Activated B cell treated with CpG ODN at 0.5 μM for 24 hours (primary cell): Measurements from ENCODE around the gene GPR55. TPM values are rescaled to one million over a fixed set of nuclear protein-coding genes. Genes with fewer than 3 reads are reported as not detected.

Experiments used
- ATAC-seq: fragments of 200-7000 bp; cut with Tn5 transposase; one replicate; pipeline ENCODE4 v1.10.0; 2021; ENCODE audit warnings: low read depth, mild to moderate bottlenecking, moderate library complexity
- CTCF ChIA-PET: fragments of 350-600 bp; sonication (Branson Sonifier 250); formaldehyde crosslinking; loops from one replicate; lab custom pipeline; 2021; ENCODE audit warnings: antibody characterized with exemption; lab: Charles Lee
- POLR2A ChIA-PET: fragments of 350-600 bp; sonication (Branson Sonifier 250); formaldehyde crosslinking; loops from one replicate; lab custom pipeline; 2021; ENCODE audit warnings: antibody characterized with exemption; lab: Charles Lee
- DNase-seq: peaks from one replicate; pipeline ENCODE4 v3.0.0; 2022
- H3K27ac Mint-ChIP-seq: one replicate; pipeline ENCODE4 v1.8.0; 2020; ENCODE audit warnings: mixed read lengths
- H3K27me3 Mint-ChIP-seq: one replicate; pipeline ENCODE4 v1.8.0; 2021; ENCODE audit warnings: mixed read lengths
- H3K36me3 Mint-ChIP-seq: one replicate; pipeline ENCODE4 v1.8.0; 2021; ENCODE audit warnings: low read depth, mixed read lengths
- H3K4me1 Mint-ChIP-seq: one replicate; pipeline ENCODE4 v1.8.0; 2021; ENCODE audit warnings: mixed read lengths
- H3K4me3 Mint-ChIP-seq: one replicate; pipeline ENCODE4 v1.8.0; 2020; ENCODE audit warnings: mild to moderate bottlenecking, mixed read lengths
- H3K9me3 Mint-ChIP-seq: one replicate; pipeline ENCODE4 v1.8.0; 2020; ENCODE audit warnings: mixed read lengths
- CTCF ChIP-seq: fragments of 200-600 bp; IDR thresholded peaks from one replicate; pipeline ENCODE4 v1.8.0; 2022; ENCODE audit warnings: antibody characterized with exemption, mild to moderate bottlenecking
- intact Hi-C: fragments of 100-400 bp; cut with micrococcal nuclease; formaldehyde crosslinking; loops from one replicate; pipeline ENCODE4 v1.15.1; 2024
- total RNA-seq: library from RNA; stranded (reverse); gene quantifications from 2 replicates; pipeline ENCODE4 v1.2.3, GENCODE V29; 2022

The GPR55 gene
- total RNA-seq, 1 donor from 2014 or later = 6.3 TPM

- no peaks in the 10 kb centered on the region for H3K9me3 Mint-ChIP-seq
- no peak overlapping the region for H3K27ac Mint-ChIP-seq
- no peaks in the 10 kb centered on the region for H3K27me3 Mint-ChIP-seq
- TF ChIP-seq CTCF = no peak
- H3K36me3 Mint-ChIP-seq = no peaks in the 10 kb centered on the region
- ChIA-PET CTCF (interaction anchor here (0.7 to 9.8 kb wide), 2 partner anchors 16 to 89 kb away, joined by 3 to 97 read pairs; no protein-coding TSS in a partner anchor), POLR2A (interaction anchor here (1.5 kb wide), 1 partner anchor 32 kb away, joined by 4 read pairs; the partner anchor contains the start of gene ITM2C)
- DNase-seq = no peak
- intact Hi-C loops = no loop called here
- no peak overlapping the region for H3K4me3 Mint-ChIP-seq
- peaks cover 41% of the 10 kb centered on the region for H3K4me1 Mint-ChIP-seq
- no peak for ATAC-seq
Observed at GRCh38 chr2:230896346-230897115, 28.5 kb downstream of the GPR55 start.

GRCh38 chr2:230895536-230896345, 29.3 kb downstream of the GPR55 start:
- H3K4me1 Mint-ChIP-seq = peaks cover 46% of the 10 kb centered on the region
- TF ChIP-seq CTCF = no peak
- no peaks in the 10 kb centered on the region for H3K27me3 Mint-ChIP-seq
- DNase-seq (peak; percentile 12), ATAC-seq (no peak)
- H3K9me3 Mint-ChIP-seq = no peaks in the 10 kb centered on the region
- peak overlapping the region; percentile 8 for H3K4me3 Mint-ChIP-seq
- no peaks in the 10 kb centered on the region for H3K36me3 Mint-ChIP-seq
- ChIA-PET CTCF (interaction anchor here (9.8 kb wide), 1 partner anchor 90 kb away, joined by 97 read pairs; no protein-coding TSS in a partner anchor), POLR2A (interaction anchor here (1.5 kb wide), 1 partner anchor 31 kb away, joined by 4 read pairs; the partner anchor contains the start of gene ITM2C)
- intact Hi-C loops = loop anchor here (2.0 kb wide), 1 partner anchor 23 kb away; no protein-coding TSS in a partner anchor
- H3K27ac Mint-ChIP-seq = peak overlapping the region; percentile 46

- CTCF ChIA-PET = interaction anchor here (0.8 kb wide), 2 partner anchors 36 to 70 kb away, joined by 3 read pairs; no protein-coding TSS in a partner anchor
- Mint-ChIP-seq H3K4me3 (peak overlapping the region; percentile 37), H3K4me1 (peaks cover 50% of the 10 kb centered on the region), H3K27me3 (peaks cover 3% of the 10 kb centered on the region), H3K36me3 (no peaks in the 10 kb centered on the region), H3K27ac (peak overlapping the region; percentile 46), H3K9me3 (no peaks in the 10 kb centered on the region)
- POLR2A ChIA-PET = interaction anchor here (0.9 to 2.2 kb wide), 2 partner anchors 16 to 19 kb away, joined by 3 to 9 read pairs; no protein-coding TSS in a partner anchor
- intact Hi-C loops = loop anchor here (2.0 kb wide), 1 partner anchor 21 kb away; no protein-coding TSS in a partner anchor
- peak; percentile 82 for ATAC-seq
- TF ChIP-seq CTCF = no peak
- peak; percentile 25 for DNase-seq
Observed at GRCh38 chr2:230893841-230894781, 30.9 kb downstream of the GPR55 start.

DNA sequence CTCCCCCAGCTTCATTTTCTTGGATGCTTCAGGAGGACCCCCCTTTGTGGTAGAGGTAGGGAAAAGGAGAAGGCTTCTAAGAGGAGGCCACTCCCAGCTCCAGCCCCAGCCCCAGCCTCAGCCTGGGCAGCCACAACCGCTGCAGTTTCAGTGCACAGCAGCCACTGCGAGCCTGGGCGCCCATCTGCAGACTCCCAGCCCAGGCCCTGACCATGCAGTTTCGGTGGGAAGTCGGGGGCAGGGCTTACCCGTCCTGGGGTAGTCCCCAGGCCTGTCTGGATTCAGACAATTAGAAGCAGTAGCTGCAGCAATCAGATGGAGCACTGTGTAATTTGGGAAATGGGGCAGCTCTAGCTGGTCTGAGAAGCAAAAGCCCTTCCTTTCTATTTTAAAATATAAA, 31.7 kb downstream of the GPR55 start:
- CTCF ChIA-PET = interaction anchor here (0.8 kb wide), 1 partner anchor 35 kb away, joined by 3 read pairs; no protein-coding TSS in a partner anchor
- H3K27me3 Mint-ChIP-seq = peaks cover 3% of the 10 kb centered on the region
- peaks cover 54% of the 10 kb centered on the region for H3K4me1 Mint-ChIP-seq
- ATAC-seq = peak; percentile 46
- DNase-seq = peak; percentile 20
- intact Hi-C loops = no loop called here
- no peak for TF ChIP-seq CTCF
- no peak overlapping the region for H3K27ac Mint-ChIP-seq
- no peaks in the 10 kb centered on the region for H3K36me3 Mint-ChIP-seq
- H3K9me3 Mint-ChIP-seq = no peaks in the 10 kb centered on the region
- POLR2A ChIA-PET = interaction anchor here (0.9 to 2.2 kb wide), 3 partner anchors 14 to 18 kb away, joined by 3 to 9 read pairs (median 4); no protein-coding TSS in a partner anchor
- H3K4me3 Mint-ChIP-seq = no peak overlapping the region
